ENCODE data around the gene MYZAP.

The MYZAP gene

GRCh38 chr15:57578288-57578900 lies 13.3 kb upstream of the MYZAP start:
- Histone ChIP-seq H3K4me3 (ENCODE audit: low read depth, low read length) (no peak overlapping the region), H3K27me3 (ENCODE audit: control insufficient read depth, insufficient read depth, low read length) (no peaks in the 10 kb centered on the region), H3K9me3 (ENCODE audit: control insufficient read depth, insufficient read depth, low read depth, low read length) (peaks cover 4% of the 10 kb centered on the region; the same call in 1 of the 2 replicates), H3K9ac (ENCODE audit: low read length) (no peak overlapping the region), H3K36me3 (ENCODE audit: control insufficient read depth, insufficient read depth, low read length) (no peaks in the 10 kb centered on the region), H3K27ac (ENCODE audit: low read depth, low read length) (no peak overlapping the region), H3K4me1 (ENCODE audit: control insufficient read depth, insufficient read depth, low read length) (no peaks in the 10 kb centered on the region)

GRCh38 chr15:57580428-57580827 lies 11.3 kb upstream of the MYZAP start:
- Histone ChIP-seq H3K27ac (ENCODE audit: low read depth, low read length) (no peak overlapping the region), H3K27me3 (ENCODE audit: control insufficient read depth, insufficient read depth, low read length) (peaks cover 5% of the 10 kb centered on the region; the same call in 1 of the 2 replicates), H3K9ac (ENCODE audit: low read length) (no peak overlapping the region), H3K4me1 (ENCODE audit: control insufficient read depth, insufficient read depth, low read length) (no peaks in the 10 kb centered on the region), H3K4me3 (ENCODE audit: low read depth, low read length) (no peak overlapping the region), H3K9me3 (ENCODE audit: control insufficient read depth, insufficient read depth, low read depth, low read length) (peaks cover 4% of the 10 kb centered on the region; the same call in 1 of the 2 replicates), H3K36me3 (ENCODE audit: control insufficient read depth, insufficient read depth, low read length) (no peaks in the 10 kb centered on the region)

GRCh38 chr15:57580866-57581265 lies 10.8 kb upstream of the MYZAP start:
- Histone ChIP-seq H3K9me3 (ENCODE audit: control insufficient read depth, insufficient read depth, low read depth, low read length) (peaks cover 4% of the 10 kb centered on the region; the same call in 1 of the 2 replicates), H3K4me3 (ENCODE audit: low read depth, low read length) (no peak overlapping the region), H3K27ac (ENCODE audit: low read depth, low read length) (no peak overlapping the region), H3K36me3 (ENCODE audit: control insufficient read depth, insufficient read depth, low read length) (no peaks in the 10 kb centered on the region), H3K27me3 (ENCODE audit: control insufficient read depth, insufficient read depth, low read length) (peaks cover 6% of the 10 kb centered on the region; the same call in 1 of the 2 replicates), H3K4me1 (ENCODE audit: control insufficient read depth, insufficient read depth, low read length) (no peaks in the 10 kb centered on the region), H3K9ac (ENCODE audit: low read length) (no peak overlapping the region)

- Histone ChIP-seq H3K27me3 (ENCODE audit: control insufficient read depth, insufficient read depth, low read length) (peaks cover 6% of the 10 kb centered on the region; the same call in 1 of the 2 replicates), H3K4me3 (ENCODE audit: low read depth, low read length) (no peak overlapping the region), H3K9ac (ENCODE audit: low read length) (no peak overlapping the region), H3K27ac (ENCODE audit: low read depth, low read length) (no peak overlapping the region), H3K36me3 (ENCODE audit: control insufficient read depth, insufficient read depth, low read length) (no peaks in the 10 kb centered on the region), H3K9me3 (ENCODE audit: control insufficient read depth, insufficient read depth, low read depth, low read length) (peaks cover 4% of the 10 kb centered on the region; the same call in 1 of the 2 replicates), H3K4me1 (ENCODE audit: control insufficient read depth, insufficient read depth, low read length) (no peaks in the 10 kb centered on the region)
Observed at GRCh38 chr15:57582090-57582489, 9.6 kb upstream of the MYZAP start.

GRCh38 chr15:57583282-57583681 lies 8.4 kb upstream of the MYZAP start:
- peaks cover 6% of the 10 kb centered on the region; the same call in 1 of the 2 replicates for H3K27me3 ChIP-seq (ENCODE audit: control insufficient read depth, insufficient read depth, low read length)

GRCh38 chr15:57583720-57584119 lies 8.0 kb upstream of the MYZAP start:
- H3K9me3 ChIP-seq (ENCODE audit: control insufficient read depth, insufficient read depth, low read depth, low read length), result peaks cover 4% of the 10 kb centered on the region; the same call in 1 of the 2 replicates
- no peak overlapping the region for H3K27ac ChIP-seq (ENCODE audit: low read depth, low read length)
- no peak overlapping the region for H3K4me3 ChIP-seq (ENCODE audit: low read depth, low read length)
- H3K9ac ChIP-seq (ENCODE audit: low read length), result no peak overlapping the region
- no peaks in the 10 kb centered on the region for H3K4me1 ChIP-seq (ENCODE audit: control insufficient read depth, insufficient read depth, low read length)
- no peaks in the 10 kb centered on the region for H3K36me3 ChIP-seq (ENCODE audit: control insufficient read depth, insufficient read depth, low read length)
- peaks cover 6% of the 10 kb centered on the region; the same call in 1 of the 2 replicates for H3K27me3 ChIP-seq (ENCODE audit: control insufficient read depth, insufficient read depth, low read length)

More at GRCh38 chr15:57583282-57583681, 8.4 kb upstream of the MYZAP start:
- no peak overlapping the region for H3K9ac ChIP-seq (ENCODE audit: low read length)
- no peak overlapping the region for H3K27ac ChIP-seq (ENCODE audit: low read depth, low read length)
- no peak overlapping the region for H3K4me3 ChIP-seq (ENCODE audit: low read depth, low read length)
- H3K9me3 ChIP-seq (ENCODE audit: control insufficient read depth, insufficient read depth, low read depth, low read length), result peaks cover 4% of the 10 kb centered on the region; the same call in 1 of the 2 replicates
- H3K4me1 ChIP-seq (ENCODE audit: control insufficient read depth, insufficient read depth, low read length), result no peaks in the 10 kb centered on the region
- H3K36me3 ChIP-seq (ENCODE audit: control insufficient read depth, insufficient read depth, low read length), result no peaks in the 10 kb centered on the region

- Histone ChIP-seq H3K9me3 (ENCODE audit: control insufficient read depth, insufficient read depth, low read depth, low read length) (peaks cover 4% of the 10 kb centered on the region; the same call in 1 of the 2 replicates), H3K36me3 (ENCODE audit: control insufficient read depth, insufficient read depth, low read length) (no peaks in the 10 kb centered on the region), H3K9ac (ENCODE audit: low read length) (no peak overlapping the region), H3K4me3 (ENCODE audit: low read depth, low read length) (no peak overlapping the region), H3K27ac (ENCODE audit: low read depth, low read length) (no peak overlapping the region), H3K27me3 (ENCODE audit: control insufficient read depth, insufficient read depth, low read length) (peaks cover 28% of the 10 kb centered on the region), H3K4me1 (ENCODE audit: control insufficient read depth, insufficient read depth, low read length) (0 out of 2 replicates have a peak, but pooled peaks cover 5% of the 10 kb centered on the region)
Observed at GRCh38 chr15:57586661-57587424, 4.9 kb upstream of the MYZAP start.

GRCh38 chr15:57589281-57589680 lies 2.4 kb upstream of the MYZAP start:
- Histone ChIP-seq H3K4me1 (ENCODE audit: control insufficient read depth, insufficient read depth, low read length) (0 out of 2 replicates have a peak, but pooled peaks cover 5% of the 10 kb centered on the region), H3K9me3 (ENCODE audit: control insufficient read depth, insufficient read depth, low read depth, low read length) (no peaks in the 10 kb centered on the region)

GRCh38 chr15:57589754-57590153 lies 1.9 kb upstream of the MYZAP start:
- Histone ChIP-seq H3K36me3 (ENCODE audit: control insufficient read depth, insufficient read depth, low read length) (no peaks in the 10 kb centered on the region), H3K27ac (ENCODE audit: low read depth, low read length) (no peak overlapping the region), H3K4me1 (ENCODE audit: control insufficient read depth, insufficient read depth, low read length) (0 out of 2 replicates have a peak, but pooled peaks cover 5% of the 10 kb centered on the region), H3K9ac (ENCODE audit: low read length) (no peak overlapping the region), H3K9me3 (ENCODE audit: control insufficient read depth, insufficient read depth, low read depth, low read length) (no peaks in the 10 kb centered on the region), H3K27me3 (ENCODE audit: control insufficient read depth, insufficient read depth, low read length) (peaks cover 48% of the 10 kb centered on the region), H3K4me3 (ENCODE audit: low read depth, low read length) (no peak overlapping the region)

More at GRCh38 chr15:57589281-57589680, 2.4 kb upstream of the MYZAP start:
- no peak overlapping the region for H3K4me3 ChIP-seq (ENCODE audit: low read depth, low read length)
- H3K36me3 ChIP-seq (ENCODE audit: control insufficient read depth, insufficient read depth, low read length), result no peaks in the 10 kb centered on the region
- no peak overlapping the region for H3K9ac ChIP-seq (ENCODE audit: low read length)
- H3K27ac ChIP-seq (ENCODE audit: low read depth, low read length), result no peak overlapping the region
- H3K27me3 ChIP-seq (ENCODE audit: control insufficient read depth, insufficient read depth, low read length), result peaks cover 48% of the 10 kb centered on the region

- H3K4me1 ChIP-seq (ENCODE audit: control insufficient read depth, insufficient read depth, low read length), result 0 out of 2 replicates have a peak, but pooled peaks cover 5% of the 10 kb centered on the region
- H3K27me3 ChIP-seq (ENCODE audit: control insufficient read depth, insufficient read depth, low read length), result peaks cover 43% of the 10 kb centered on the region
- no peaks in the 10 kb centered on the region for H3K36me3 ChIP-seq (ENCODE audit: control insufficient read depth, insufficient read depth, low read length)
- no peak overlapping the region for H3K27ac ChIP-seq (ENCODE audit: low read depth, low read length)
- H3K4me3 ChIP-seq (ENCODE audit: low read depth, low read length), result peak overlapping the region; percentile 79
- H3K9me3 ChIP-seq (ENCODE audit: control insufficient read depth, insufficient read depth, low read depth, low read length), result no peaks in the 10 kb centered on the region
- no peak overlapping the region for H3K9ac ChIP-seq (ENCODE audit: low read length)
Observed at GRCh38 chr15:57591237-57591821, 375 bp upstream of the MYZAP start.
